DND-41 (cell line): Measurements from ENCODE around the gene PAPPA.

ENCODE experiments used
- CTCF ChIP-seq: IDR thresholded peaks from 2 replicates; pipeline ENCODE4 v1.5.1; 2012; ENCODE audit warnings: borderline replicate concordance, low read length, moderate library complexity, mild to moderate bottlenecking; ENCODE audit not compliant: poor library complexity, severe bottlenecking; ENCODE audit errors: extremely low read depth
- EZH2 ChIP-seq: IDR thresholded peaks from 3 replicates; pipeline ENCODE4 v1.6.1; 2012; ENCODE audit warnings: borderline replicate concordance, low read depth, mild to moderate bottlenecking, moderate library complexity, low read length, inconsistent platforms; ENCODE audit not compliant: severe bottlenecking

GRCh38 chr9:116332090-116332489 is 178.5 kb downstream of the PAPPA start:
- TF ChIP-seq CTCF (no peak), EZH2 (no peak)
